ENCODE measurements around the gene MPPED1. TPM values are rescaled to one million over a fixed set of nuclear protein-coding genes. Genes with fewer than 3 reads are reported as not detected.

Gene MPPED1
- total and polyA plus RNA-seq, 2 of the 13 experiments (the other 11 are each of a cell fraction or from before 2014, with no cell fraction given), result 0.77 TPM; not detected in 1

GRCh38 chr22:43493297-43493696, 81.5 kb downstream of the MPPED1 start:
- H3K36me3 ChIP-seq (replicated peaks in 1 of 2; ENCODE audit: control insufficient read depth in 1 of 2, insufficient read depth in 2 of 2, low read length in 2 of 2), result no peaks in the 10 kb centered on the region
- no peaks in the 10 kb centered on the region for H3K4me1 ChIP-seq (ENCODE audit: insufficient read depth, low read length)
- no peak overlapping the region for H3K4me2 ChIP-seq (ENCODE audit: low read depth, low read length)
- no peak for FAIRE-seq
- no peak overlapping the region for H3K9ac ChIP-seq (ENCODE audit: insufficient read depth, low read depth, low read length)
- in situ Hi-C loops (cut with HindIII; ENCODE audit: extremely low pct_ligation_motif_present, low pct_unique_long_range_greater_than_20kb), result no loop called here
- no peaks in the 10 kb centered on the region for H4K20me1 ChIP-seq (ENCODE audit: insufficient read depth, low read length)
- ChIA-PET CTCF (ENCODE audit: low intra/inter-chr PET ratio, low total read pairs) (no interaction called here), POLR2A (no interaction called here)
- no peaks in the 10 kb centered on the region for H3K9me3 ChIP-seq (ENCODE audit: low read length)
- ATAC-seq, result no peak
- H3K79me2 ChIP-seq (ENCODE audit: insufficient read depth, low read length), result no peaks in the 10 kb centered on the region
- BruUV-seq (replicated peaks), result no TSS peak
- intact Hi-C loops (cut with micrococcal nuclease; ENCODE audit: unreplicated experiment), result no loop called here
- DNase-seq (ENCODE audit: low spot score), result no peak
- peaks cover 0 to 1% of the 10 kb centered on the region in 2 experiments; a peak in 1 of 5 replicates for H3K27me3 ChIP-seq (ENCODE audit: control insufficient read depth in 1 of 2, insufficient read depth in 2 of 2, low read length in 2 of 2)
- H3K27ac ChIP-seq (ENCODE audit: extremely low read length, insufficient read depth, low read length), result no peak overlapping the region
- no peak overlapping the region for H2AFZ ChIP-seq (ENCODE audit: low read length)
- no peak overlapping the region for H3K4me3 ChIP-seq (replicated peaks in 1 of 3; ENCODE audit: insufficient read depth in 1 of 3, low read depth in 2 of 3, low read length in 3 of 3)
- 3% methylated on average over 3 of the region's 5 CpGs for WGBS (ENCODE audit: low lambda C conversion rate)
- TF ChIP-seq DNMT1 (CRISPR knock-in tag; IDR thresholded peaks at IDR 0.05) (no peak), ZNF614 (CRISPR knock-in tag; IDR thresholded peaks at IDR 0.05; ENCODE audit: borderline replicate concordance) (no peak), HOXD1 (CRISPR knock-in tag; IDR thresholded peaks at IDR 0.05) (no peak), KIAA2018 (CRISPR knock-in tag; IDR thresholded peaks at IDR 0.05; ENCODE audit: borderline replicate concordance) (no peak), SIN3A (IDR thresholded peaks at IDR 0.05; ENCODE audit: borderline replicate concordance, low read depth, low read length) (no peak), THYN1 (CRISPR knock-in tag; IDR thresholded peaks at IDR 0.05; ENCODE audit: borderline replicate concordance, low read depth) (no peak), ZNF142 (CRISPR knock-in tag; IDR thresholded peaks at IDR 0.05) (no peak)
